ENCODE data around the gene ANXA8L1. TPM values are rescaled to one million over a fixed set of nuclear protein-coding genes. Genes with fewer than 3 reads are reported as not detected.

The ANXA8L1 gene
- polyA plus RNA-seq, 1 donor (not counting 4 experiments of a cell fraction or from before 2014, with no cell fraction given): 495 TPM

- H3K4me3 ChIP-seq (ENCODE audit: control insufficient read depth in 2 of 3, extremely low read depth in 1 of 3, insufficient read depth in 2 of 3, low read depth in 1 of 3, low read length in 3 of 3): no peak overlapping the region
- no peaks in the 10 kb centered on the region for H3K27me3 ChIP-seq (ENCODE audit: control insufficient read depth, extremely low read depth, insufficient read depth, low read length)
- H3K9me3 ChIP-seq (ENCODE audit: control insufficient read depth, low read depth, low read length): no peaks in the 10 kb centered on the region
- H3K9me1 ChIP-seq (ENCODE audit: control insufficient read depth, extremely low read depth, insufficient read depth, low read length): no peaks in the 10 kb centered on the region
- H3K4me1 ChIP-seq (ENCODE audit: control insufficient read depth, extremely low read depth, insufficient read depth, low read length): no peaks in the 10 kb centered on the region
- no peak overlapping the region for H2AFZ ChIP-seq (ENCODE audit: control insufficient read depth, low read length)
- TF ChIP-seq CTCF (optimal IDR thresholded peaks at IDR 0.05 in 1 of 3, IDR thresholded peaks at IDR 0.05 in 1 of 3, conservative IDR thresholded peaks at IDR 0.05 in 1 of 3; ENCODE audit: extremely low read depth in 1 of 3, insufficient read depth in 2 of 3, low read length in 3 of 3): no peak
- dilution Hi-C loops (cut with MboI; ENCODE audit: extremely low pct_ligation_motif_present, low sequenced_read_pairs): no loop called here
- no peak for FAIRE-seq
- H4K20me1 ChIP-seq (ENCODE audit: control insufficient read depth, extremely low read depth, insufficient read depth, low read length): no peaks in the 10 kb centered on the region
- no peak overlapping the region for H3K4me2 ChIP-seq (ENCODE audit: control insufficient read depth, extremely low read depth, insufficient read depth, low read depth, low read length)
- no peaks in the 10 kb centered on the region for H3K79me2 ChIP-seq (ENCODE audit: control insufficient read depth, insufficient read depth, low read length)
- H3K9ac ChIP-seq (ENCODE audit: control insufficient read depth, extremely low read depth, insufficient read depth, low read length): no peak overlapping the region
- no peak for DNase-seq (ENCODE audit: low read depth, low spot score)
- no peaks in the 10 kb centered on the region for H3K36me3 ChIP-seq (ENCODE audit: control insufficient read depth in 2 of 2, extremely low read depth in 1 of 2, insufficient read depth in 2 of 2, low read length in 2 of 2)
- no peak overlapping the region for H3K27ac ChIP-seq (ENCODE audit: control insufficient read depth, insufficient read depth, low read length)
These were observed 47.9 kb upstream of the ANXA8L1 start for GRCh38 chr10:46327685-46328084.

GRCh38 chr10:46328853-46329689 is 46.5 kb upstream of the ANXA8L1 start:
- no peaks in the 10 kb centered on the region for H3K9me1 ChIP-seq (ENCODE audit: control insufficient read depth, extremely low read depth, insufficient read depth, low read length)
- no peaks in the 10 kb centered on the region for H3K9me3 ChIP-seq (ENCODE audit: control insufficient read depth, low read depth, low read length)
- no peaks in the 10 kb centered on the region for H4K20me1 ChIP-seq (ENCODE audit: control insufficient read depth, extremely low read depth, insufficient read depth, low read length)
- TF ChIP-seq CTCF (optimal IDR thresholded peaks at IDR 0.05 in 1 of 3, IDR thresholded peaks at IDR 0.05 in 1 of 3, conservative IDR thresholded peaks at IDR 0.05 in 1 of 3; ENCODE audit: extremely low read depth in 1 of 3, insufficient read depth in 2 of 3, low read length in 3 of 3): no peak
- no peak for TF ChIP-seq EZH2 (IDR thresholded peaks at IDR 0.05; ENCODE audit: low read length)
- dilution Hi-C loops (cut with MboI; ENCODE audit: extremely low pct_ligation_motif_present, low sequenced_read_pairs): no loop called here
- no peak for DNase-seq (ENCODE audit: low read depth, low spot score)
- H3K4me1 ChIP-seq (ENCODE audit: control insufficient read depth, extremely low read depth, insufficient read depth, low read length): no peaks in the 10 kb centered on the region
- H3K27me3 ChIP-seq (ENCODE audit: control insufficient read depth, extremely low read depth, insufficient read depth, low read length): no peaks in the 10 kb centered on the region
- H2AFZ ChIP-seq (ENCODE audit: control insufficient read depth, low read length): peak overlapping the region; percentile 20
- H3K4me2 ChIP-seq (ENCODE audit: control insufficient read depth, extremely low read depth, insufficient read depth, low read depth, low read length): no peak overlapping the region
- no peak for FAIRE-seq
- H3K79me2 ChIP-seq (ENCODE audit: control insufficient read depth, insufficient read depth, low read length): no peaks in the 10 kb centered on the region
- no peak overlapping the region for H3K4me3 ChIP-seq (ENCODE audit: control insufficient read depth in 2 of 3, extremely low read depth in 1 of 3, insufficient read depth in 2 of 3, low read depth in 1 of 3, low read length in 3 of 3)
- H3K36me3 ChIP-seq (ENCODE audit: control insufficient read depth in 2 of 2, extremely low read depth in 1 of 2, insufficient read depth in 2 of 2, low read length in 2 of 2): no peaks in the 10 kb centered on the region
- no peak overlapping the region for H3K27ac ChIP-seq (ENCODE audit: control insufficient read depth, insufficient read depth, low read length)
- H3K9ac ChIP-seq (ENCODE audit: control insufficient read depth, extremely low read depth, insufficient read depth, low read length): no peak overlapping the region

Data from keratinocyte (primary cell).